ENCODE results near the gene SGPP1.

GRCh38 chr14:63676615-63677014, 51.2 kb downstream of the SGPP1 start:
- TF ChIP-seq, protein P1, sequence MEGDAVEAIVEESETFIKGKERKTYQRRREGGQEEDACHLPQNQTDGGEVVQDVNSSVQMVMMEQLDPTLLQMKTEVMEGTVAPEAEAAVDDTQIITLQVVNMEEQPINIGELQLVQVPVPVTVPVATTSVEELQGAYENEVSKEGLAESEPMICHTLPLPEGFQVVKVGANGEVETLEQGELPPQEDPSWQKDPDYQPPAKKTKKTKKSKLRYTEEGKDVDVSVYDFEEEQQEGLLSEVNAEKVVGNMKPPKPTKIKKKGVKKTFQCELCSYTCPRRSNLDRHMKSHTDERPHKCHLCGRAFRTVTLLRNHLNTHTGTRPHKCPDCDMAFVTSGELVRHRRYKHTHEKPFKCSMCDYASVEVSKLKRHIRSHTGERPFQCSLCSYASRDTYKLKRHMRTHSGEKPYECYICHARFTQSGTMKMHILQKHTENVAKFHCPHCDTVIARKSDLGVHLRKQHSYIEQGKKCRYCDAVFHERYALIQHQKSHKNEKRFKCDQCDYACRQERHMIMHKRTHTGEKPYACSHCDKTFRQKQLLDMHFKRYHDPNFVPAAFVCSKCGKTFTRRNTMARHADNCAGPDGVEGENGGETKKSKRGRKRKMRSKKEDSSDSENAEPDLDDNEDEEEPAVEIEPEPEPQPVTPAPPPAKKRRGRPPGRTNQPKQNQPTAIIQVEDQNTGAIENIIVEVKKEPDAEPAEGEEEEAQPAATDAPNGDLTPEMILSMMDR (conservative IDR thresholded peaks at IDR 0.05 in 1 of 2, IDR thresholded peaks at IDR 0.05 in 1 of 2; ENCODE audit: low read depth in 1 of 2, low read length in 2 of 2) = no peak
- TF ChIP-seq EZH2 (IDR thresholded peaks at IDR 0.05; ENCODE audit: low read length, missing control alignments) = no peak

Data from fibroblast of lung (primary cell).